Urothelium cell line (cell line): Measurements from ENCODE around the gene TNFRSF19.

Source experiments
- DNase-seq: peaks from one replicate; pipeline ENCODE4 v3.0.0; 2011; ENCODE audit warnings: low spot score, mixed read lengths
- FAIRE-seq: peaks from 2 replicates; lab custom pipeline; 2011; peaks lifted over from hg19 to GRCh38; lab: Jason Lieb, UNC

Gene TNFRSF19

GRCh38 chr13:23599083-23599925 lies 29.1 kb downstream of the TNFRSF19 start:
- FAIRE-seq = no peak
- DNase-seq = no peak

GRCh38 chr13:23600100-23600499 lies 29.9 kb downstream of the TNFRSF19 start:
- no peak for DNase-seq
- FAIRE-seq = no peak

GRCh38 chr13:23600534-23600933 lies 30.3 kb downstream of the TNFRSF19 start:
- no peak for DNase-seq
- FAIRE-seq = no peak

GRCh38 chr13:23605831-23606230 lies 35.6 kb downstream of the TNFRSF19 start:
- DNase-seq = no peak
- no peak for FAIRE-seq

- FAIRE-seq = no peak
These were observed 37.9 kb downstream of the TNFRSF19 start for GRCh38 chr13:23608138-23608537.

GRCh38 chr13:23608701-23609413 lies 38.6 kb downstream of the TNFRSF19 start:
- no peak for FAIRE-seq
- no peak for DNase-seq

More at GRCh38 chr13:23608138-23608537, 37.9 kb downstream of the TNFRSF19 start:
- DNase-seq = no peak

- FAIRE-seq = no peak
These were observed 39.2 kb downstream of the TNFRSF19 start for GRCh38 chr13:23609414-23609760.

GRCh38 chr13:23609874-23610576 lies 39.8 kb downstream of the TNFRSF19 start:
- FAIRE-seq (no peak), DNase-seq (no peak)

More at GRCh38 chr13:23609414-23609760, 39.2 kb downstream of the TNFRSF19 start:
- DNase-seq = no peak

- FAIRE-seq (no peak), DNase-seq (no peak)
These were observed 40.8 kb downstream of the TNFRSF19 start for GRCh38 chr13:23610966-23611491.

GRCh38 chr13:23612182-23612581 lies 42.0 kb downstream of the TNFRSF19 start:
- no peak for DNase-seq

GRCh38 chr13:23612731-23613130 lies 42.5 kb downstream of the TNFRSF19 start:
- no peak for DNase-seq
- no peak for FAIRE-seq

More at GRCh38 chr13:23612182-23612581, 42.0 kb downstream of the TNFRSF19 start:
- FAIRE-seq = no peak

GRCh38 chr13:23613596-23613995 lies 43.4 kb downstream of the TNFRSF19 start:
- no peak for DNase-seq
- FAIRE-seq = no peak

GRCh38 chr13:23615395-23616081 lies 45.3 kb downstream of the TNFRSF19 start:
- DNase-seq = no peak
- no peak for FAIRE-seq

- no peak for DNase-seq
- no peak for FAIRE-seq
These were observed 46.0 kb downstream of the TNFRSF19 start for GRCh38 chr13:23616228-23616627.

- DNase-seq (no peak), FAIRE-seq (no peak)
These were observed 47.4 kb downstream of the TNFRSF19 start for GRCh38 chr13:23617551-23618024.

- DNase-seq (peak; percentile 46), FAIRE-seq (no peak)
These were observed 48.1 kb downstream of the TNFRSF19 start for GRCh38 chr13:23618341-23618740.

- DNase-seq (no peak), FAIRE-seq (no peak)
These were observed 49.0 kb downstream of the TNFRSF19 start for GRCh38 chr13:23619068-23619855.

GRCh38 chr13:23620211-23620610 lies 50.0 kb downstream of the TNFRSF19 start:
- FAIRE-seq (no peak), DNase-seq (no peak)

GRCh38 chr13:23620613-23621315 lies 50.6 kb downstream of the TNFRSF19 start:
- DNase-seq = no peak
- no peak for FAIRE-seq
